Duodenal mucosa (tissue), 2 donors: Measurements from ENCODE around the gene SEMA4D.

ENCODE experiments used
- H3K27ac ChIP-seq: one replicate; pipeline ENCODE4 v1.7.0; 2013; ENCODE audit warnings: low read depth, low read length
- H3K27me3 ChIP-seq, 2 donors: one replicate each; pipeline ENCODE4 v1.7.0; 2013; ENCODE audit warnings: low read length in 2 of 2, control low read depth in 1 of 2; ENCODE audit not compliant: insufficient read depth in 2 of 2, control insufficient read depth in 1 of 2
- H3K36me3 ChIP-seq, 2 donors: one replicate each; pipeline ENCODE4 v1.7.0; 2013; ENCODE audit warnings: low read length in 2 of 2, control low read depth in 1 of 2; ENCODE audit not compliant: insufficient read depth in 2 of 2, control insufficient read depth in 1 of 2
- H3K4me1 ChIP-seq, 2 donors: one replicate each; pipeline ENCODE4 v1.7.0; 2013; ENCODE audit warnings: low read length in 2 of 2, control low read depth in 1 of 2; ENCODE audit not compliant: insufficient read depth in 2 of 2, control insufficient read depth in 1 of 2
- H3K4me3 ChIP-seq, 2 donors: one replicate each; pipeline ENCODE4 v1.7.0; 2013; ENCODE audit warnings: low read length in 2 of 2, low read depth in 1 of 2
- H3K9ac ChIP-seq, 2 donors: one replicate each; pipeline ENCODE4 v1.7.0; 2013; ENCODE audit warnings: low read length in 2 of 2, low read depth in 1 of 2
- H3K9me3 ChIP-seq, 2 donors: one replicate each; pipeline ENCODE4 v1.7.0; 2013; ENCODE audit warnings: low read length in 2 of 2, control low read depth in 1 of 2; ENCODE audit not compliant: control insufficient read depth in 1 of 2

Gene SEMA4D

DNA sequence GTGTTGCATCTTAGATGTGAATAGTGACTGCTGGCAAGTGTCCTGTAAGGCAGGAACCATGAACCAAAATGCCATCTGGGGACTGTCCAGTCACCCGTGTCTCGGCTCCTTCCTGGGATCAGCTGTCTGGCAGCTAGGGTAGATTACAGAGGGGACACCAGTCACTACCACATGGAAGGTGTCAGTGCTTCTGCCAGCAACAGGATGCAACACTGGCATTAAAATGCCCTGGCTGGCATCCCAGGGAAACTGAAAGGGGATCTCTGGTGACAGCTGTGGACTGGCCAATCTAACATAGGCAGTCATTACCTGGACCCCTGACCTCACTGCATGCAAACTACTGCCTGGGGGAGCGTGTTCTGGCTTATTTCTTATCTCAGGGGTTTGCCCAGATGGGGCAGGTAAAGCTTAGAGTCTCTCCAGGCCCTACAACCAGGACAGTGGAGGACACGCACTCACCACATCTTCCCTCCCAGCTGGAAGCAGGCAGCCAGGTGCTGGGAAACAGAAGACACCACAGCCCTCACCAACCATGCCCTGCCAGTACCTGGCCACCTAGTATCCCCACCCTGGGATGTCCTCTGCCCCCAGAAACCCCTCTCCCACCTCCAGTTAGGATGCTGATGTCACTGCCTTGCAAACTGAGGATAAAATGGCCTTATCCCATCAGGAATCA, 83.8 kb downstream of the SEMA4D start:
- H3K9me3 ChIP-seq: no peaks in the 10 kb centered on the region
- H3K9ac ChIP-seq: no peak overlapping the region
- peaks cover 18 to 26% of the 10 kb centered on the region in 2 donors for H3K4me1 ChIP-seq
- H3K27me3 ChIP-seq: no peaks in the 10 kb centered on the region
- H3K27ac ChIP-seq: no peak overlapping the region
- H3K36me3 ChIP-seq: peaks cover 9 to 15% of the 10 kb centered on the region in 2 donors
- H3K4me3 ChIP-seq: no peak overlapping the region

DNA sequence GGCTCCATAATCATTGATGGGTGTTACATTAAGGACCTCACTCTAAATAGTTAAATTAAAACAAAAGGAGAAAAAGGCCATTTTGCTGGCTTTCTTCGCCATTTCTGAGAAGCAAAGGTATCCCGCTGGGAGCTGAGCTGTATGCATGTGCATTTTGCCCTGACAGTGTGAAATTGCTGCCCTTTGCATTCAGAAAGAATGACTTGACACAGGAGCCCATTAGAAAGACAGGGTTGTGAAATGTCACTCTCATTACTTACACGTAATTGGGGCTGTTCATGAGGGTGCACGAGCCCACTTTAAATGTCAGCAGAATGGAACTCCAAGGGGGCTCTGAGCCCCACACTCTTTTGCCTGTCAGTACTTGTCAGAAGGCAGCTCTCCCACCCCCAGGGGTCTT, 85.0 kb downstream of the SEMA4D start:
- peaks cover 22 to 27% of the 10 kb centered on the region in 2 donors for H3K4me1 ChIP-seq
- H3K27me3 ChIP-seq: no peaks in the 10 kb centered on the region
- H3K36me3 ChIP-seq: peaks cover 9 to 15% of the 10 kb centered on the region in 2 donors

DNA sequence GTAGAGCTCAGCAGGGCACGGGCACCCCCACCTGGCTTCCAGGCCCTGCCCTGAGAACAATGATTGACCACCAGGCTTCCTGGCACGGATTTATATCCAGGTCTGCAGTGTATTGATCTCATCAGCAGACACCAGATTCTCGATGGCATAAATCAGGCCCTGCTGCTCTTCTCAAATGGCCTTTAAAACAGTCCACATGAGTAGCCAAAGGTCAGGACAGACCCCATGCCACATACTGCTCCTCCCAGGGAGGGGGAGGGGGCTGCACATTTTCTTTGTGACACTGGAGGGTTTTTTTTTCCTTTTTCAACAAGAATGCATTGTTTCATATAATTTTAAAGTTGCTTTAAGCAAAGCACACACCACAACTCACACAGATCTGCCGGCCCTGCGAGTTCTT, 85.4 kb downstream of the SEMA4D start:
- Histone ChIP-seq H3K27ac (no peak overlapping the region), H3K4me1 (peaks cover 19 to 23% of the 10 kb centered on the region in 2 donors), H3K9ac (no peak overlapping the region), H3K4me3 (no peak overlapping the region), H3K9me3 (no peaks in the 10 kb centered on the region), H3K27me3 (no peaks in the 10 kb centered on the region), H3K36me3 (peaks cover 9 to 15% of the 10 kb centered on the region in 2 donors)

More for the DNA sequence above, 85.0 kb downstream of the SEMA4D start:
- no peak overlapping the region for H3K27ac ChIP-seq
- H3K4me3 ChIP-seq: no peak overlapping the region
- no peak overlapping the region for H3K9ac ChIP-seq
- H3K9me3 ChIP-seq: no peaks in the 10 kb centered on the region

DNA sequence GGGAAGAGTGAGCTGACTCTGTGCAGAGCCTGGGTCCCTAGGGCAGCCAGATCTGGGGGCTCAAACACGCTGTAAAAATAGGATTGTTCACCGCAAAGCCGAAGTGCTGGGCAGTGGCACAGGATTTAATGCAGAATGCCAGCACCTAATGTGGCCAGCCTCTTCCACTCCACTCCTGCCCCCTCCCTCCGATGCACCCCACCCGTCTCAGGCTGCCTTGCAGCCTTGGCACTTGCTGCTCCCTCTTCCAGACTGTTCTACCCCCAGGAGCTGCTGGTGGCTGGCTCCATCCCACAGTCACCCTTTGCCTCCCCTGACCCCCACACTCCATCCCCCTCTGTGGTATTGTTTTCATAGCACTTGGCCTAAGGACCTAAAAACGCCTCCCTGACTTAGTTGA, 86.2 kb downstream of the SEMA4D start:
- H3K4me1 ChIP-seq: peaks cover 21 to 22% of the 10 kb centered on the region in 2 donors
- H3K36me3 ChIP-seq: peaks cover 9 to 15% of the 10 kb centered on the region in 2 donors
- no peaks in the 10 kb centered on the region for H3K27me3 ChIP-seq
- H3K4me3 ChIP-seq: no peak overlapping the region
- H3K9me3 ChIP-seq: no peaks in the 10 kb centered on the region
- H3K9ac ChIP-seq: no peak overlapping the region
- no peak overlapping the region for H3K27ac ChIP-seq

DNA sequence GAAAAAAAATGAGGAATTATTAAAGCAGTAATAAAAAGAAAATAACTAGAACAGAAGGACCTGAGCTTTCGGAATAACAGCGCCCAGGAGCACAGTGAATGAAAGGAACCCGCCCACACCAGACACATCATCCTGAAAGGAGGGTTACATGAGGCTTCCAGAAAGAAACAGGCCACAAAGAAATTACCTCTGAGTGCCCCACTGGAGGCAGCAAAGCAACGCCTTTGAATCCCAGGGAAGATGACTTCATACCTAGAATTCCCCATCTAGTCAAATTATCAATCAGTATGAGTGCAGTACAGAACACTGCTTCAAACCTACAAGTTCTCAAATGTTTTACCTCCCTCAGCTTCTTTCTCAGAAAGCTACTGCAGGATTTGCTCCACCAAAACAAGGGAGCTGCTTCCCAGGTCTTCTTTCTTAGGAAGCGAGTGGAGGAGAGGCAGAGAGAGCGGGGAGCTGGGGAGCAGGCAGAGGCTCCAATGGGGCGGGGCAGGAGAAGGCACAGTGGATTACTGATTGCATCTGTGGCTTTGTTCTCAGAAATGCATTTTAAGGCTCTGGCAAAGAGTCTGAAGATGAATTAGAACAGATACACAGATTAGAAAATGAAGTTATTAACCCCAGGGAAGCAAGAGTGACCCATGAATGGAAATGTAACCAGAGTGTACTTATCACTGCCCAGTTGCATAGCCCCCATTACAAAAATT, 87.1 kb downstream of the SEMA4D start:
- H3K9me3 ChIP-seq: no peaks in the 10 kb centered on the region
- H3K4me1 ChIP-seq: peaks cover 30 to 31% of the 10 kb centered on the region in 2 donors
- H3K9ac ChIP-seq: no peak overlapping the region
- no peaks in the 10 kb centered on the region for H3K27me3 ChIP-seq
- no peak overlapping the region for H3K4me3 ChIP-seq
- peaks cover 9 to 10% of the 10 kb centered on the region in 2 donors for H3K36me3 ChIP-seq
- H3K27ac ChIP-seq: no peak overlapping the region

DNA sequence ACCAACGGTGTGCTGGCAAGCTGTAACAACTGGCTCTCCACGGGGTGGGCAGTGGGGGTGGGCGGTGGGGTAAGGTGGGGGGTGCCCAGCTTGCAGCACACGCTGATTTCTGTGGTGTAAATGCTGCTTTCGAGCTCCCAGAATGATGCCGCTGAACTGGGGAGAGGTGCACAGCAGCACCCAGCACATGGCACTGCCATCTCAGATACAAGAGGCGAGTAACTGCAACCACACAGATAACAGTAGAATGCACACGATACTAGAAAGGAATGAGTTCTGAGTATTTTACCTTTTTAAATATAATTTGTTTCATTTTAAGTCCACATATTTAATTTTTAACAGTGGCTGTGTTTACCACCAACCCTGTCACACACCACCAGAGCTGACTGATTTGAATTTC, 87.9 kb downstream of the SEMA4D start:
- Histone ChIP-seq H3K9me3 (no peaks in the 10 kb centered on the region), H3K27me3 (no peaks in the 10 kb centered on the region), H3K4me1 (peaks cover 36 to 39% of the 10 kb centered on the region in 2 donors), H3K4me3 (no peak overlapping the region), H3K36me3 (peaks cover 9 to 14% of the 10 kb centered on the region in 2 donors), H3K9ac (no peak overlapping the region), H3K27ac (no peak overlapping the region)

DNA sequence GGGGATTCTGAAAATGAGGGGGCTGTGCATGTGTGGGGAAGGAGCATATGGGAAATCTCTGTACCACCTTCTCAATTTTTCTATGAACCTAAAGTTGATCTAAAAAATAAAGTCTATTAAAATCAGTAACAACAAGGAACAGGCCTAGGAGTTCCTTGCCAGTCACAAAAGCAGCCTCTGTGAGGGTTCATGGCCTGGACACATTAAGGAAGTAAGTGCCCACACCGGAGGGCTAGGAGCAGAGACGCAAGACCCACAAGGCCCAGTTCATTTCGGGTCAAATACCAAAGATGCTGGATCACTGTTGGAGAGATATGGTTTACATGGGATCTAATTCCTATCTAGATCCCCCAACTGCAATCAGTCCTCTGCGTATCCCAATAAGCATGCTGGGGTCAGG, 88.4 kb downstream of the SEMA4D start:
- Histone ChIP-seq H3K36me3 (peaks cover 9 to 10% of the 10 kb centered on the region in 2 donors), H3K9ac (no peak overlapping the region), H3K27me3 (no peaks in the 10 kb centered on the region), H3K27ac (no peak overlapping the region), H3K4me3 (no peak overlapping the region), H3K4me1 (peaks cover 36 to 40% of the 10 kb centered on the region in 2 donors), H3K9me3 (no peaks in the 10 kb centered on the region)

DNA sequence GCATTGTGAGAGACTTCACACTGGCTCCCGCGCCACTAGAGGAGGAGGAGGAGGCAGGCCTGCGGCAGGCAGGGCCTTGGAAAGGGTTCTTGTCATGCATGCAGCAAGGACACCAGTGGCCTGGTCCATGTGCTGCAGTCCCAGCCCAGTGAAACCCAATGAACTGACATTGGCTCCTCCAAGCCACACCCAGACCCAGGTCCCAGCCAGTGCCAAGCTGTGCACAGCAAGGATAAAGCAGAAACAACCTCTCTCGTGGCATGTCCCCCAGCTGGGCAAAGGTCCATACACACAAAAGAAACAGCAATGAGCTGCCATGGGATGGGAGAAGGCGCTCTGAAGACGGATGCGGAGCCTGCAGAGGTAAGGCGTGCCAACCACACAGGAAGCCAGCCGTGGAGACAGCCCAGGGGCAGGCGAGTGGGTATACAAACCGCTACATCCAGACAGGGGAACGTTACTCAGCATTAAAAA, 89.2 kb downstream of the SEMA4D start:
- H3K27ac ChIP-seq: no peak overlapping the region
- H3K27me3 ChIP-seq: no peaks in the 10 kb centered on the region
- H3K4me3 ChIP-seq: no peak overlapping the region
- H3K9me3 ChIP-seq: no peaks in the 10 kb centered on the region
- no peak overlapping the region for H3K9ac ChIP-seq
- H3K36me3 ChIP-seq: peaks cover 5 to 10% of the 10 kb centered on the region in 2 donors
- H3K4me1 ChIP-seq: peaks cover 36 to 40% of the 10 kb centered on the region in 2 donors

DNA sequence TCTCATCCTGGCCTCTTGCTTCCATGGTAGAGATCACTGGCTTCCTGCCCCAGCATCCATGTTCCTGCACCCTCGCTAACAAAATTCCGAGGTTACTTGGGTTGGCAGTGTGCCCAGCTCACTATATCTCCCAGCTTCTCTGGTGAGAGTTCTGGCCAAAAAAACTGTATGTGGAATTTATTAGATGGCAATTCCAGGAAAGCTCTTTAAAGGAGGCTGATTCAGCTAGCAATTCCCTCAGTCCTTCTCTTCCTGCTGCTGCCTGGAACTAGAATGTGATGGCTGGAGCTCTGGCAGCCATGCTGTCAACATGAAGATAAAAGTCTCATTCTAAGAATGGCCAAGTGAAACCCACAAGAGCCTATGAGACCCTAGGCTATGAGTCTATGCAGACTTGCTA, 90.8 kb downstream of the SEMA4D start:
- no peaks in the 10 kb centered on the region for H3K27me3 ChIP-seq
- no peak overlapping the region for H3K9ac ChIP-seq
- no peak overlapping the region for H3K4me3 ChIP-seq
- no peaks in the 10 kb centered on the region for H3K9me3 ChIP-seq
- peaks cover 36 to 42% of the 10 kb centered on the region in 2 donors for H3K4me1 ChIP-seq
- H3K27ac ChIP-seq: no peak overlapping the region
- H3K36me3 ChIP-seq: peaks cover 5 to 16% of the 10 kb centered on the region in 2 donors

DNA sequence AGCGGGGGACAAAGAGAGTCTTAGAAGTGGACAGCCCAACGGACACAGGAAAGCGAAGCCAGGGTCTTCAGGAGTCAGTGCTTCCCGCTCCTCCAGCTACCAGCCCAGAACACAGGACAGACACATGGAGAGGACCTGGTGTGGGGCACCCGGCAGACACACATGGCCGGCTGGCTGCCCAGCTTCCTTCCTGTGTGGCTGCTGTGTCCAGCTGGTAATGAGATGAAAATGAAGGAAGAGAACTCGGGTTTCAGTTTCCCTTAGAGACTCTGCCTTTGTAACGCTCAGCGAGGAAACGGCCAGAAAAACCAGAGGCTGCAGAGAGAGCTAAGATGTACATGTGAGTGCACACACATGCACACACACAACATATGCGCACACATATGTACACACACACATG, 92.1 kb downstream of the SEMA4D start:
- H3K27ac ChIP-seq: no peak overlapping the region

More for the DNA sequence above, 92.1 kb downstream of the SEMA4D start:
- Histone ChIP-seq H3K9me3 (no peaks in the 10 kb centered on the region), H3K36me3 (peaks cover 5 to 27% of the 10 kb centered on the region in 2 donors), H3K9ac (peak overlapping the region in 1 of 2 donors; percentile 25), H3K4me3 (peak overlapping the region; percentile 21 to 43), H3K27me3 (no peaks in the 10 kb centered on the region), H3K4me1 (peaks cover 36 to 41% of the 10 kb centered on the region in 2 donors)
